ENCODE measurements around the gene PITRM1.
A peak's percentile ranks its signal among the peaks of the same experiment; 100 is the strongest.

PITRM1 gene

DNA sequence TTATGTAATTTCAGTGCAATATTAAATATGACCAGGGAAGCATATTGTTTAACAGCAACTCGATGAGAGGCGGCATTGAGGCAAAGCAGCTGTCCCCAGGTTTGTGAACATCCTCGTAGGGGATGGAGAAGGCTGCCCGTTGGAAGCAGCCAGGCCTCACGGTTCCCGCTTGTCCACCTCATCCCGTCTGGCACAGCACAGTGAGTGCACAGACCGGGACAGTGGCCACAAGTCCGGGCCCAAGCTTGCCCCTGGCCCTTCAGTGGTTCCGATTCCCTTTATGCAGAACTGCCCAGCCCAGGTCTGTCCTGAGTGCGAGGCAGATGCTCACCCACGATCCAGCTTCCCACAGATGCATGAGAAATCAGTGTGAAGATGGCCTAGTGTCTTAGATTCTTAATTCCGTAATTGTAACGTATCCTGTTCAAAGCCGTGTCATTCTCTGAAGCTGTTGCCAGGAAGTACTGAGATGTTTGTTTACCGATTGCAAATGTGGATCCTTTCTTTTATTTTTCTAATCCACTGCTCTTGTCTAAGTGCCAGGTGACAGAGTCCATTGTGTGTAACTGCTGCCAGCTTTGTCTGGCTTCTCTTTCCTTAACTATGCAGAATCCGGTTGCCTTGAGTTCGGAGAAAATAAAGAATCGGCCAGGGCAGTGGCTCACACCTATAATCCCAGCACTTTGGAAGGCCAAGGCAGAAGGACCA is 69.7 kb downstream of the PITRM1 start:
- H3K27ac ChIP-seq: peak overlapping the region; percentile 46 to 55
- TF ChIP-seq, protein P1, sequence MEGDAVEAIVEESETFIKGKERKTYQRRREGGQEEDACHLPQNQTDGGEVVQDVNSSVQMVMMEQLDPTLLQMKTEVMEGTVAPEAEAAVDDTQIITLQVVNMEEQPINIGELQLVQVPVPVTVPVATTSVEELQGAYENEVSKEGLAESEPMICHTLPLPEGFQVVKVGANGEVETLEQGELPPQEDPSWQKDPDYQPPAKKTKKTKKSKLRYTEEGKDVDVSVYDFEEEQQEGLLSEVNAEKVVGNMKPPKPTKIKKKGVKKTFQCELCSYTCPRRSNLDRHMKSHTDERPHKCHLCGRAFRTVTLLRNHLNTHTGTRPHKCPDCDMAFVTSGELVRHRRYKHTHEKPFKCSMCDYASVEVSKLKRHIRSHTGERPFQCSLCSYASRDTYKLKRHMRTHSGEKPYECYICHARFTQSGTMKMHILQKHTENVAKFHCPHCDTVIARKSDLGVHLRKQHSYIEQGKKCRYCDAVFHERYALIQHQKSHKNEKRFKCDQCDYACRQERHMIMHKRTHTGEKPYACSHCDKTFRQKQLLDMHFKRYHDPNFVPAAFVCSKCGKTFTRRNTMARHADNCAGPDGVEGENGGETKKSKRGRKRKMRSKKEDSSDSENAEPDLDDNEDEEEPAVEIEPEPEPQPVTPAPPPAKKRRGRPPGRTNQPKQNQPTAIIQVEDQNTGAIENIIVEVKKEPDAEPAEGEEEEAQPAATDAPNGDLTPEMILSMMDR (IDR thresholded peaks at IDR 0.05): no peak
- no peak overlapping the region for H3K4me3 ChIP-seq
- no peak for DNase-seq (ENCODE audit: low spot score)

DNA sequence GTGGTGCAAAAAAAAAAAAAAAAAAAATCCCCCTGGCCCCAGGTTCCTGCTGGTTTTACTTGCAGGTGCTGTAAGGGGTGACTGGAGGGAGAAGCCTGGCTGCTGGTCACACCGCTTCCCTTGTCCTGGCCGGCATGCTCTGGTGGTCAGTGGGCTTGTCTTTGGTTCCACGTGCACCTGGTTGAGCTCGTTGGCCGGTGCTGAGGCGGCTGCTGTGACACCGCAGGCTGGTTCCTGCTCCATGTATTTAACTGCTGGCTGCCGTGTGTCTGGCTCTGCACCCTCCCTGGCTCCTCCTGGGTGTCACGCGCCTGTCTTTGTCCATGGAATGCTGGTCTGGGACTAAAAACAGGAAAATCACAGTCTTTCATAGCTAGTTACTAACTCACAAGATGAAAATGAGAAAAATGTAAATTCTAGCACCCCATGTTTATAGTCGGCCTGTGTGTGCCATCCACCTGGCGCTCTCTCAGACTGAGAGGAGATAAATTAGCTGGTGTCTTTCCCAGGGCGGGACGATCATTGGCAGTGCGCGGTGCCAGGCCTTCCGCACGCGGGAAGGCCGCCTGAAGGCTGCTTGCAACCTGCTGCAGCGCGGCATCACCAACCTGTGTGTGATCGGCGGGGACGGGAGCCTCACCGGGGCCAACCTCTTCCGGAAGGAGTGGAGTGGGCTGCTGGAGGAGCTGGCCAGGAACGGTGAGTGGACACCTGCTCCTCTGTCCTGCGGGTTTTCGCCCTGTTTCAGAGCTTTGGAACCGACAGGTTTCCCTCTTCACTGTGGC is 71.5 kb downstream of the PITRM1 start:
- no peak overlapping the region for H3K4me3 ChIP-seq
- no peak overlapping the region for H3K27ac ChIP-seq
- no peak for DNase-seq (ENCODE audit: low spot score)
- TF ChIP-seq, protein P1 (IDR thresholded peaks at IDR 0.05): no peak

DNA sequence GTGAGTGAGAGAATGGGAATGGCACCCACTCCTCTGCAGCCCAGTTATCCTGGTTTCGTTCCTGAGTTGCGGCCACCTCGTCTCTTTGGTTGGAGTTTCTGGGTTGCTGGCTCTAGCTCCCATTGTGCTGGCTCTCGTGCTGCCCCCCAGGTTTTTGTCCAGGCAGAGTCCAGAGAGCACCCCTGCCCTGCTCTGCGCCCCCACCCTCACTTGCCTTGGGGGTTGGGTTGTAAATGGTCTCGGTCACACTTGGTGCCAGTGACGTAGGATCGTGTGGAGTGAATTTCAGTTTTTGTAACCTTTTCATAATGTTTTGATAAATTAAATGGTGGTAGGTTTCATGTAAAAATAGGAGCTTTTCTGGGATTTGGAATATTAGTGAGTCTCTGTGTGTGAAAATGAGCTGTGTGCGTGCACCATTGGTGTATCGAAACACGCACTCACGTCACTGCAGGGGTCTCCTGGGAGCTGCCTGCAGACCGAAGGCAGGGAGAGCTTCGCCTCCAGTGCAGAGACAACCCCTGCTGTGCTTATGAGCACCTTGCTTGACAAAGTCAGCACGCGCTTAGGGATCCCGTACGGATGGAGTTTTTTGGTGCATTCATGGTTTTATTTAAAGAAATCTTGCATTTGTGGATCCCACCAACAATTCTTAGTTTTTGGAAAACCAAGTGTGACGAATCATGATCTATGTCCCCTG is 72.3 kb downstream of the PITRM1 start:
- TF ChIP-seq, protein P1 (IDR thresholded peaks at IDR 0.05): no peak
- H3K27ac ChIP-seq: no peak overlapping the region
- no peak overlapping the region for H3K4me3 ChIP-seq

DNA sequence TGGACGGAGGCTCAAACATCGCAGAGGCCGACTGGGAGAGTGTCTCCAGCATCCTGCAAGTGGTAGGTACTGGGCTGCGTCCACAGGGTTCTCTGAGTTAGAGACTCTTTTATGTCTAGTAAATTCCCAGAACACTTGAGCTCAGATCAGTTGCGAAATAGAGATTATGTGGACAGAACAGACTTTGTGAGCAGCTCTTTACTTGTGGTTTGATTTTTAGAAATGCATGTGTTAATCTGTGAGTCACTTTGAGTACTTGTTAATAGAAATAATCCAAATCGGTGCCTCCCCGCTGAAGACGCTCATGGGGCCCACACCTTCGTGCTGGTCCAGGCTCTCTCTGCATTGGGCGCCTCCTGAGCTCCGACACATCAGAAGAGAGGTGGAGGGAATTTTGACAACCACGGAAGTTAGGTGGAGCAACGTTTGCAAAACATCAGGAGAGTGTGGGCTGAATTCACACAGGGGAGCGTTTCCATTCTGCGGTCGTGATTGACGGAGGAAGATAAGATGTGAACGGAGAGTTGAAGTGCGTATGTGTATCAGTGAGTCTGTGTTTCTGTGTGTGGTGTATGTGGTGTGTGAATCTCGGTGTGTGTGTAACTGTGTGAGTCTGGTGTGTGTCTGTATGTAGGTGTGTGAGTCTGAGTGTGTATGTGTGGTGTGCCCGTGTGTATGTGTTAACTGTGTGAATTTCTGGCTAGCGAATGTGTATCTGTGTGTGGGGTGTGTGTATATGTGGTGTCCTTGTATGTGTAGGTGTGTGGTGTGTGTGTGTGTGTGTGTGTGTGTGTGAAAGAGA is 73.1 kb downstream of the PITRM1 start:
- no peak overlapping the region for H3K27ac ChIP-seq
- TF ChIP-seq, protein P1 (IDR thresholded peaks at IDR 0.05): no peak
- no peak overlapping the region for H3K4me3 ChIP-seq
- DNase-seq (ENCODE audit: low spot score): no peak

More for the DNA sequence above, 72.3 kb downstream of the PITRM1 start:
- DNase-seq (ENCODE audit: low spot score): no peak

DNA sequence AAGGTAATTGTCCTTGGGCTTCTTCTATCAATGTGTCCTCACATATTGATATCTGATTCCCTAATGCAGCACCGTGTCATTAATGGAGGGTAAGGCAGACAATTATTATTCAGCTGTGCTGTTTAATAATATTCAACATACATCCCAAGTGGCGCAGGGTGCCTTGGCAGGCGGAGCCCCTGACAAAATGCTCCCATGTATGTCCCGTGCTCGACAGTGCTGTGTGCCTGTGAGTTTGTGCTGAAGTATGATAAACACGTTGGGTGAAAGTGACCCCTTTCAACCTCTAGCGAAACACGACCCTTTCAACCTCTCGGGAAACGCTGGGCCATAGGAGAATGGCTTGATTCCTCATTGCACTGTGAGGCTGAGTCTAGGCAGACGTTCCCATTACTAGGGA is 73.9 kb downstream of the PITRM1 start:
- H3K27ac ChIP-seq: no peak overlapping the region
- H3K4me3 ChIP-seq: no peak overlapping the region
- TF ChIP-seq, protein P1 (IDR thresholded peaks at IDR 0.05): no peak
- DNase-seq (ENCODE audit: low spot score): no peak

DNA sequence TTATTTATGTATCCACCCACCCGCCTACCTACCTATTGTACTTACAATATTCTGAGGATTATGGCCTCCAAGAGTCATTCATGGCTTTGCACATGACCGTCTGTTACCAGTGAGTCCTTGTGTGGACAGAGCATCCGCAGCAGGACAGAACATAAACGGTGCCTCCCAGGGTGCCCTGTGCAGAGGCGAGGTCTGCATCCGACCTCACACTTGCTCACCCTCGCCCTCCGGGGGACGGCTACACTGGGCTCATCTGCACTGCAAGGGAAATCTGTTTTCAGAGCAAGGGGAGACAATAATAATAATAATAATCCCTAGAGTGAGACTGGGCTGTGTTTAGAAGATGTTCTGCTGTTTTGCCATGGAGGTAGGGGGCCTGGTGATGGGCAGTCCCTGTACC is 75.4 kb downstream of the PITRM1 start:
- Histone ChIP-seq H3K27ac (no peak overlapping the region), H3K4me3 (no peak overlapping the region)
- no peak for DNase-seq (ENCODE audit: low spot score)
- TF ChIP-seq, protein P1 (IDR thresholded peaks at IDR 0.05): no peak

Data from coronary artery (tissue), 2 donors.